Measurements from ENCODE around the gene NEK10.

NEK10 gene

GRCh38 chr3:27208961-27209616 lies 160.1 kb downstream of the NEK10 start:
- TF ChIP-seq FOXP2 (optimal IDR thresholded peaks at IDR 0.05; ENCODE audit: control extremely low read depth, extremely low read length, insufficient read depth): no peak
- no peak for TF ChIP-seq POLR2AphosphoS5 (IDR thresholded peaks at IDR 0.05; ENCODE audit: borderline replicate concordance, low read depth, low read length)
- no peak for TF ChIP-seq EZH2 (IDR thresholded peaks at IDR 0.05)
- no peak overlapping the region for H3K4me3 ChIP-seq
- H3K9me3 ChIP-seq (ENCODE audit: low read depth, low read length): no peaks in the 10 kb centered on the region
- no peak overlapping the region for H3K27ac ChIP-seq
- no peaks in the 10 kb centered on the region for H3K36me3 ChIP-seq (ENCODE audit: insufficient read depth, low read length)
- H3K9ac ChIP-seq (ENCODE audit: insufficient read length): no peak overlapping the region
- DNase-seq (ENCODE audit: low read depth, low spot score): no peak

DNA sequence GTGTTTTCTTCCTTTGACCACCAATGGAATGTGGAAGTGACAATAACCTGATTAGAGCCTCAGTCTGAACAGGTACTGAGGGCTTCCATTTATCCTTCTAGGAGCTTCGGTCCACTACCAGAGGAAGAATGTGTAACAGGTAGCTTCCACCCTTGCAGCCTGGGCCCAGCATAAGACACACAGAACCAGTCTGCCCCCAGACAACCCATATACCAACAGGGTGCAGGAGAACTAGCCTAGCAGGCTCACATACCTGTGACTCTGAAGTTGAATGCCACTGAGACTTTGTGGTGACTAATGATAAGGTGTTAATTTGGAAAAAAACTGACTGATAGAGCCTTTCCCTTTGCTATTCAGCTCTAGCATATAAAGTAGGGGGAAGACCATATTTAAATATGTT lies 166.2 kb downstream of the NEK10 start:
- DNase-seq (ENCODE audit: low read depth, low spot score): no peak
- no peaks in the 10 kb centered on the region for H3K36me3 ChIP-seq (ENCODE audit: insufficient read depth, low read length)

DNA sequence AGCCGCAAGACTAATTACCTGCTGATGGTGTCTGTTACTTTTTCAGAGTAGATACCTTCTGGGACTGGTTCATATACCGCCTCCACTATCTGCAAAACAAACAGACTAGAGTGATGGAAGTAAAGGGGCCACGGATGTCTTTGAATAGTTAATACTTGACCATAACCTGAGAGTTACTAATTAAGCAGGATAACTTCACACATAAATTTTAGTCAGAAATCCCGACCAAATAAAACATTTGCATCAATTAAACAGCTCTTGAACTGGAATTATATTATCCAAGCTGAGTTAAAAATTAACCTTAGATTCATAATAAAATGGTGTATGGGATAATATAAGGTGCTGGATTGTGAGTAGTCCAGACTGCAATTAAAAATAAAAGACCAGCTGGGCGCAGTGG lies 167.7 kb downstream of the NEK10 start:
- Histone ChIP-seq H3K9ac (ENCODE audit: insufficient read length) (no peak overlapping the region), H3K27ac (no peak overlapping the region), H3K4me3 (no peak overlapping the region), H3K9me3 (ENCODE audit: low read depth, low read length) (no peaks in the 10 kb centered on the region), H3K36me3 (ENCODE audit: insufficient read depth, low read length) (no peaks in the 10 kb centered on the region)
- no peak for DNase-seq (ENCODE audit: low read depth, low spot score)
- no peak for TF ChIP-seq POLR2AphosphoS5 (IDR thresholded peaks at IDR 0.05; ENCODE audit: borderline replicate concordance, low read depth, low read length)
- no peak for TF ChIP-seq EZH2 (IDR thresholded peaks at IDR 0.05)
- no peak for TF ChIP-seq FOXP2 (optimal IDR thresholded peaks at IDR 0.05; ENCODE audit: control extremely low read depth, extremely low read length, insufficient read depth)

More for the DNA sequence above, 166.2 kb downstream of the NEK10 start:
- TF ChIP-seq EZH2 (IDR thresholded peaks at IDR 0.05) (no peak), FOXP2 (optimal IDR thresholded peaks at IDR 0.05; ENCODE audit: control extremely low read depth, extremely low read length, insufficient read depth) (no peak), POLR2AphosphoS5 (IDR thresholded peaks at IDR 0.05; ENCODE audit: borderline replicate concordance, low read depth, low read length) (no peak)
- no peaks in the 10 kb centered on the region for H3K9me3 ChIP-seq (ENCODE audit: low read depth, low read length)
- H3K27ac ChIP-seq: no peak overlapping the region
- H3K9ac ChIP-seq (ENCODE audit: insufficient read length): no peak overlapping the region
- H3K4me3 ChIP-seq: no peak overlapping the region

DNA sequence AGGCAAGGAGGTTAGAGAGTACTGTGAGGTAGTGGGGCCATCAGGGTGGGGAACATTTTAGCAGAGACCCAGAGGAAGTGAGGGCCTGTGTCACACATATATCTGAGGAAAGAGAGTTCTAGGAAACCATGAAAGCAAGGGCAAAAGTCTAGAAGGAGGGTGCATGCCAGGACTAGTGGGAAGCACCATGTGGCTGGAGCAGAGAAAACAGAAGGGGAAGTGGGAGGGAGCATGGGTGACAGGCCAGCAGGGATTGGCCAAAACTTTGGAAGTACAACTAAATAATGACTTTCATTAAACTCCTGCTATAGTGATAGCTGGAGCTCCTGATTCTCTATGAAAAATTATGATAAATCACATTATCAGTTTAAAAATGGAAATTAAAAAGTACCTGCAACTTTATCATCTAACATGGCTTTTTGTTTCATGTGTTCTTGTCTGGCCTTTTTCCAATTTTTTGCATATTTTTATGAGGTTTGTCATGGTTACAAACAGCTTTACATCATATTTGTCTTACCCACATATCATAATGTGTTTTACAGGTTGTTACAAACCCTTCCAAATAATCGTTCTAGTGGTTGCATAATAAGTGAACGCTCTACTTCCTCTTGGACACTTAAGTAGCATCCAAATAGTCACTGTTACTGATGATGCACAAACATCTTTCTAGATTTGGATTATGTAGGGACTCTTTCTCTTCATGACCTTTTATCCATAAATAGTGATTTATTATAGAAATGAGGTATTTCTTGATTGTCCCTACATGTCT lies 168.3 kb downstream of the NEK10 start:
- DNase-seq (ENCODE audit: low read depth, low spot score): no peak
- TF ChIP-seq FOXP2 (optimal IDR thresholded peaks at IDR 0.05; ENCODE audit: control extremely low read depth, extremely low read length, insufficient read depth) (no peak), EZH2 (IDR thresholded peaks at IDR 0.05) (no peak), POLR2AphosphoS5 (IDR thresholded peaks at IDR 0.05; ENCODE audit: borderline replicate concordance, low read depth, low read length) (no peak)
- Histone ChIP-seq H3K9me3 (ENCODE audit: low read depth, low read length) (no peaks in the 10 kb centered on the region), H3K4me3 (no peak overlapping the region), H3K9ac (ENCODE audit: insufficient read length) (no peak overlapping the region), H3K36me3 (ENCODE audit: insufficient read depth, low read length) (no peaks in the 10 kb centered on the region), H3K27ac (no peak overlapping the region)

- H3K9me3 ChIP-seq (ENCODE audit: low read depth, low read length): no peaks in the 10 kb centered on the region
- H3K4me3 ChIP-seq: no peak overlapping the region
- no peak for DNase-seq (ENCODE audit: low read depth, low spot score)
- TF ChIP-seq POLR2AphosphoS5 (IDR thresholded peaks at IDR 0.05; ENCODE audit: borderline replicate concordance, low read depth, low read length) (no peak), EZH2 (IDR thresholded peaks at IDR 0.05) (no peak), FOXP2 (optimal IDR thresholded peaks at IDR 0.05; ENCODE audit: control extremely low read depth, extremely low read length, insufficient read depth) (no peak)
- no peaks in the 10 kb centered on the region for H3K36me3 ChIP-seq (ENCODE audit: insufficient read depth, low read length)
- H3K9ac ChIP-seq (ENCODE audit: insufficient read length): no peak overlapping the region
- H3K27ac ChIP-seq: no peak overlapping the region
Measured at GRCh38 chr3:27194861-27195483, 174.2 kb downstream of the NEK10 start.

DNA sequence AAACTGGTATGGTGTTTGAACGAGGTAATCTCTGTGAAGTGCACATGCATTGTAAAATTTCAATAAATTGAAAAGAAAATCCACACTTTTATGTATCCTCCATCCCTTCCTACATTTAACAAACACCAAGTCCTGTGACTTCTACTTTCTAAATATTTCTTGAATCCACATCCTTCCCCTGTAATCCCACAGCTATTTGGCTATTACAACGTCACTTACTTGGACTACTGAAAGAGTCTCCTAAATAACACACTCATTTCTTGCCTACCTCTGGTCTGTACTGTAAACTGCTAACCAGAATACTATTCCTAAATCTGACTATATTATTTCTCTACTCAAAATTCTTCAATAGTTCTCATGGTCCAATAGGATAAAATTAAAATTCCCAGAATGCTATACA lies 176.1 kb downstream of the NEK10 start:
- Histone ChIP-seq H3K27ac (no peak overlapping the region), H3K9ac (ENCODE audit: insufficient read length) (no peak overlapping the region), H3K4me3 (no peak overlapping the region), H3K9me3 (ENCODE audit: low read depth, low read length) (no peaks in the 10 kb centered on the region), H3K36me3 (ENCODE audit: insufficient read depth, low read length) (no peaks in the 10 kb centered on the region)
- TF ChIP-seq FOXP2 (optimal IDR thresholded peaks at IDR 0.05; ENCODE audit: control extremely low read depth, extremely low read length, insufficient read depth) (no peak), EZH2 (IDR thresholded peaks at IDR 0.05) (no peak), POLR2AphosphoS5 (IDR thresholded peaks at IDR 0.05; ENCODE audit: borderline replicate concordance, low read depth, low read length) (no peak)
- no peak for DNase-seq (ENCODE audit: low read depth, low spot score)

- TF ChIP-seq POLR2AphosphoS5 (IDR thresholded peaks at IDR 0.05; ENCODE audit: borderline replicate concordance, low read depth, low read length) (no peak), EZH2 (IDR thresholded peaks at IDR 0.05) (no peak), FOXP2 (optimal IDR thresholded peaks at IDR 0.05; ENCODE audit: control extremely low read depth, extremely low read length, insufficient read depth) (no peak)
- H3K4me3 ChIP-seq: no peak overlapping the region
- no peak for DNase-seq (ENCODE audit: low read depth, low spot score)
- H3K36me3 ChIP-seq (ENCODE audit: insufficient read depth, low read length): no peaks in the 10 kb centered on the region
- no peak overlapping the region for H3K9ac ChIP-seq (ENCODE audit: insufficient read length)
- no peak overlapping the region for H3K27ac ChIP-seq
- no peaks in the 10 kb centered on the region for H3K9me3 ChIP-seq (ENCODE audit: low read depth, low read length)
Measured at GRCh38 chr3:27186013-27186412, 183.2 kb downstream of the NEK10 start.

- Histone ChIP-seq H3K9ac (ENCODE audit: insufficient read length) (no peak overlapping the region), H3K9me3 (ENCODE audit: low read depth, low read length) (no peaks in the 10 kb centered on the region), H3K27ac (no peak overlapping the region), H3K36me3 (ENCODE audit: insufficient read depth, low read length) (no peaks in the 10 kb centered on the region), H3K4me3 (no peak overlapping the region)
- no peak for TF ChIP-seq EZH2 (IDR thresholded peaks at IDR 0.05)
- TF ChIP-seq FOXP2 (optimal IDR thresholded peaks at IDR 0.05; ENCODE audit: control extremely low read depth, extremely low read length, insufficient read depth): no peak
- TF ChIP-seq POLR2AphosphoS5 (IDR thresholded peaks at IDR 0.05; ENCODE audit: borderline replicate concordance, low read depth, low read length): no peak
- no peak for DNase-seq (ENCODE audit: low read depth, low spot score)
Measured at GRCh38 chr3:27185231-27185989, 183.8 kb downstream of the NEK10 start.

Data from SK-N-MC (cell line).